Neural cell (in vitro differentiated cells): ENCODE results near the gene IL17RC. TPM values are rescaled to one million over a fixed set of nuclear protein-coding genes. Genes with fewer than 3 reads are reported as not detected.

Experiments used
- H2AFZ ChIP-seq: fragments of 200-600, 300-800 bp; sonication (generic), shearing (Covaris generic); 2 replicates; pipeline ENCODE4 v1.6.0; 2014; ENCODE audit warnings: low read depth, mild to moderate bottlenecking, antibody characterized with exemption, low read length, moderate library complexity
- H3F3A ChIP-seq: fragments of 200-600 bp; shearing (Covaris generic); 2 replicates; pipeline ENCODE4 v1.6.1; 2016; ENCODE audit warnings: mild to moderate bottlenecking, moderate library complexity, mixed read lengths, antibody characterized with exemption, low read length; ENCODE audit not compliant: insufficient read depth, poor library complexity, severe bottlenecking
- H3K27ac ChIP-seq: fragments of 200-600, 300-800 bp; sonication (generic), shearing (Covaris generic); 2 replicates; pipeline ENCODE4 v1.5.1; 2014; ENCODE audit warnings: mild to moderate bottlenecking, low read length, moderate library complexity
- H3K27me3 ChIP-seq: fragments of 300-800, 200-600 bp; sonication (generic), shearing (Covaris generic); 2 replicates; pipeline ENCODE4 v1.6.0; 2014; ENCODE audit warnings: mild to moderate bottlenecking, low read depth, low read length, moderate library complexity; ENCODE audit not compliant: insufficient read depth
- H3K36me3 ChIP-seq: fragments of 300-800, 200-600 bp; sonication (generic), shearing (Covaris generic); 2 replicates; pipeline ENCODE4 v1.5.1; 2014; ENCODE audit warnings: mild to moderate bottlenecking, antibody characterized with exemption, low read length, moderate library complexity; ENCODE audit not compliant: insufficient read depth
- H3K4me2 ChIP-seq: fragments of 300-800, 200-600 bp; sonication (generic), shearing (Covaris generic); 2 replicates; pipeline ENCODE4 v1.6.0; 2014; ENCODE audit warnings: mild to moderate bottlenecking, low read length
- H3K4me3 ChIP-seq: fragments of 300-800, 200-600 bp; sonication (generic), shearing (Covaris generic); 2 replicates; pipeline ENCODE4 v1.5.1; 2014; ENCODE audit warnings: mild to moderate bottlenecking, low read length, moderate library complexity
- H3K79me2 ChIP-seq: fragments of 200-600 bp; shearing (Covaris generic); replicated peaks from 2 replicates; pipeline ENCODE4 v1.6.0; 2014; ENCODE audit warnings: mild to moderate bottlenecking, low read length, moderate library complexity; ENCODE audit not compliant: insufficient read depth
- H3K9ac ChIP-seq: fragments of 300-800, 200-600 bp; sonication (generic), shearing (Covaris generic); 2 replicates; pipeline ENCODE4 v1.6.1; 2016; ENCODE audit warnings: mild to moderate bottlenecking, low read length, mixed read lengths
- H3K9me2 ChIP-seq: fragments of 200-600 bp; shearing (Covaris generic); 2 replicates; pipeline ENCODE4 v1.6.1; 2016; ENCODE audit warnings: mild to moderate bottlenecking, low read length, mixed read lengths; ENCODE audit not compliant: insufficient read depth
- H3K9me3 ChIP-seq: fragments of 200-600, 300-800 bp; sonication (generic), shearing (Covaris generic); 2 replicates; pipeline ENCODE4 v1.6.1; 2016; ENCODE audit warnings: mild to moderate bottlenecking, mixed run types, low read length, moderate library complexity, mixed read lengths
- H4K20me1 ChIP-seq: fragments of 200-600 bp; shearing (Covaris generic); 2 replicates; pipeline ENCODE4 v1.6.1; 2016; ENCODE audit warnings: mild to moderate bottlenecking, mixed run types; ENCODE audit not compliant: insufficient read depth
- EP300 ChIP-seq: fragments of 450-650 bp; conservative IDR thresholded peaks from 2 replicates; pipeline ENCODE4 v1.6.1; 2014; ENCODE audit warnings: antibody characterized with exemption, mild to moderate bottlenecking, moderate library complexity; ENCODE audit not compliant: poor library complexity, severe bottlenecking
- EZH2 ChIP-seq: fragments of 200-600, 300-800 bp; shearing (Covaris generic), sonication (generic); IDR thresholded peaks from 2 replicates; pipeline ENCODE4 v1.6.1; 2014; ENCODE audit warnings: antibody characterized with exemption, low read length, borderline replicate concordance, mild to moderate bottlenecking; ENCODE audit not compliant: insufficient read depth, poor library complexity, severe bottlenecking
- MXI1 ChIP-seq: fragments of 450-650 bp; conservative IDR thresholded peaks from 2 replicates; pipeline ENCODE4 v1.6.1; 2014; ENCODE audit warnings: antibody characterized with exemption, mild to moderate bottlenecking; ENCODE audit not compliant: poor library complexity, severe bottlenecking
- POLR2AphosphoS5 ChIP-seq: IDR thresholded peaks from 2 replicates; pipeline ENCODE4 v1.6.1; 2012
- RAD21 ChIP-seq: fragments of 450-650 bp; conservative IDR thresholded peaks from 2 replicates; pipeline ENCODE4 v1.6.1; 2014; ENCODE audit warnings: antibody characterized with exemption, mild to moderate bottlenecking, moderate library complexity
- REST ChIP-seq: IDR thresholded peaks from 2 replicates; pipeline ENCODE4 v1.6.1; 2012; ENCODE audit warnings: borderline replicate concordance
- SMC3 ChIP-seq: fragments of 450-650 bp; conservative IDR thresholded peaks from 2 replicates; pipeline ENCODE4 v1.6.1; 2014; ENCODE audit warnings: antibody characterized with exemption, mild to moderate bottlenecking, moderate library complexity; ENCODE audit not compliant: poor library complexity
- TAF1 ChIP-seq: IDR thresholded peaks from 2 replicates; pipeline ENCODE4 v1.6.1; 2012; ENCODE audit warnings: low read depth
- polyA plus RNA-seq: library from polyadenylated mRNA; depleted of rRNA; stranded (reverse); fragments of >200 nt; gene quantifications from 2 replicates; pipeline ENCODE4 v1.2.3, GENCODE V29; 2014
- TF ChIP-seq, protein P1 (sequence below): fragments of 450-650 bp; IDR thresholded peaks from 2 replicates; pipeline ENCODE4 v1.5.1; 2014; ENCODE audit warnings: antibody characterized with exemption, mild to moderate bottlenecking, moderate library complexity; ENCODE audit not compliant: poor library complexity, severe bottlenecking

The IL17RC gene
- polyA plus RNA-seq, 1 donor from 2014 or later: not detected

GRCh38 chr3:9914559-9915253 lies 2.2 kb upstream of the IL17RC start:
- TF ChIP-seq RAD21 (no peak), TAF1 (no peak), MXI1 (no peak), EP300 (no peak), SMC3 (no peak), REST (no peak), EZH2 (no peak), POLR2AphosphoS5 (no peak)
- TF ChIP-seq, protein P1, sequence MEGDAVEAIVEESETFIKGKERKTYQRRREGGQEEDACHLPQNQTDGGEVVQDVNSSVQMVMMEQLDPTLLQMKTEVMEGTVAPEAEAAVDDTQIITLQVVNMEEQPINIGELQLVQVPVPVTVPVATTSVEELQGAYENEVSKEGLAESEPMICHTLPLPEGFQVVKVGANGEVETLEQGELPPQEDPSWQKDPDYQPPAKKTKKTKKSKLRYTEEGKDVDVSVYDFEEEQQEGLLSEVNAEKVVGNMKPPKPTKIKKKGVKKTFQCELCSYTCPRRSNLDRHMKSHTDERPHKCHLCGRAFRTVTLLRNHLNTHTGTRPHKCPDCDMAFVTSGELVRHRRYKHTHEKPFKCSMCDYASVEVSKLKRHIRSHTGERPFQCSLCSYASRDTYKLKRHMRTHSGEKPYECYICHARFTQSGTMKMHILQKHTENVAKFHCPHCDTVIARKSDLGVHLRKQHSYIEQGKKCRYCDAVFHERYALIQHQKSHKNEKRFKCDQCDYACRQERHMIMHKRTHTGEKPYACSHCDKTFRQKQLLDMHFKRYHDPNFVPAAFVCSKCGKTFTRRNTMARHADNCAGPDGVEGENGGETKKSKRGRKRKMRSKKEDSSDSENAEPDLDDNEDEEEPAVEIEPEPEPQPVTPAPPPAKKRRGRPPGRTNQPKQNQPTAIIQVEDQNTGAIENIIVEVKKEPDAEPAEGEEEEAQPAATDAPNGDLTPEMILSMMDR: no peak
- H3K9me3 ChIP-seq: no peaks in the 10 kb centered on the region
- H3K9me2 ChIP-seq: no peaks in the 10 kb centered on the region
- peaks cover 16% of the 10 kb centered on the region for H3K27me3 ChIP-seq
- H3K9ac ChIP-seq: peak overlapping the region; percentile 20
- H2AFZ ChIP-seq: no peak overlapping the region
- no peaks in the 10 kb centered on the region for H3F3A ChIP-seq
- H3K4me3 ChIP-seq: peak overlapping the region; percentile 62
- no peaks in the 10 kb centered on the region for H3K79me2 ChIP-seq
- H3K4me2 ChIP-seq: no peak overlapping the region
- H4K20me1 ChIP-seq: no peaks in the 10 kb centered on the region
- H3K27ac ChIP-seq: no peak overlapping the region
- no peaks in the 10 kb centered on the region for H3K36me3 ChIP-seq

DNA sequence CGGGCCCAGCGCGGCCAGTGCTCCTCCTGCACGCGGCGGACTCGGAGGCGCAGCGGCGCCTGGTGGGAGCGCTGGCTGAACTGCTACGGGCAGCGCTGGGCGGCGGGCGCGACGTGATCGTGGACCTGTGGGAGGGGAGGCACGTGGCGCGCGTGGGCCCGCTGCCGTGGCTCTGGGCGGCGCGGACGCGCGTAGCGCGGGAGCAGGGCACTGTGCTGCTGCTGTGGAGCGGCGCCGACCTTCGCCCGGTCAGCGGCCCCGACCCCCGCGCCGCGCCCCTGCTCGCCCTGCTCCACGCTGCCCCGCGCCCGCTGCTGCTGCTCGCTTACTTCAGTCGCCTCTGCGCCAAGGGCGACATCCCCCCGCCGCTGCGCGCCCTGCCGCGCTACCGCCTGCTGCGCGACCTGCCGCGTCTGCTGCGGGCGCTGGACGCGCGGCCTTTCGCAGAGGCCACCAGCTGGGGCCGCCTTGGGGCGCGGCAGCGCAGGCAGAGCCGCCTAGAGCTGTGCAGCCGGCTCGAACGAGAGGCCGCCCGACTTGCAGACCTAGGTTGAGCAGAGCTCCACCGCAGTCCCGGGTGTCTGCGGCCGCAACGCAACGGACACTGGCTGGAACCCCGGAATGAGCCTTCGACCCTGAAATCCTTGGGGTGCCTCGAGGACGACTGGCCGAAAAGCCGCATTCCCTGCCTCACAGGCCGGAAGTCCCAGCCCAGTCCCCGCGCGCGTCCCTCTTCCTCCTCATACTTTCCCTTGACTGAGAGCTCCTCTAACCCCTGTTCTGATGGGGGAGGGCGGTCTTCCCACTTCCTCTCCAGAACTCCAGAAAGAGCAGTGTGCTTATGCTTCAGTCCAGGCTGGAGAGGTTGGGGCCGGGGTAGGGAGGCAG lies 1.4 kb upstream of the IL17RC start:
- Histone ChIP-seq H4K20me1 (no peaks in the 10 kb centered on the region), H3F3A (no peaks in the 10 kb centered on the region), H3K4me3 (peak overlapping the region; percentile 62), H3K9me2 (no peaks in the 10 kb centered on the region), H3K27me3 (peaks cover 16% of the 10 kb centered on the region), H3K9ac (peak overlapping the region; percentile 45), H3K27ac (no peak overlapping the region), H3K36me3 (no peaks in the 10 kb centered on the region), H3K9me3 (no peaks in the 10 kb centered on the region), H3K4me2 (no peak overlapping the region), H3K79me2 (no peaks in the 10 kb centered on the region), H2AFZ (no peak overlapping the region)
- TF ChIP-seq, protein P1: peak; percentile 36
- TF ChIP-seq REST (no peak), EP300 (peak; percentile 12), POLR2AphosphoS5 (no peak), MXI1 (peak; percentile 60), EZH2 (no peak), SMC3 (peak; percentile 24), TAF1 (no peak), RAD21 (no peak)
